ENCODE measurements around the gene CTTN.
"Not testable (repeated sequence)": the region's sequence is repeated elsewhere in the genome, so short reads cannot be mapped to it uniquely, and the experiment has no call there.

Gene CTTN

DNA sequence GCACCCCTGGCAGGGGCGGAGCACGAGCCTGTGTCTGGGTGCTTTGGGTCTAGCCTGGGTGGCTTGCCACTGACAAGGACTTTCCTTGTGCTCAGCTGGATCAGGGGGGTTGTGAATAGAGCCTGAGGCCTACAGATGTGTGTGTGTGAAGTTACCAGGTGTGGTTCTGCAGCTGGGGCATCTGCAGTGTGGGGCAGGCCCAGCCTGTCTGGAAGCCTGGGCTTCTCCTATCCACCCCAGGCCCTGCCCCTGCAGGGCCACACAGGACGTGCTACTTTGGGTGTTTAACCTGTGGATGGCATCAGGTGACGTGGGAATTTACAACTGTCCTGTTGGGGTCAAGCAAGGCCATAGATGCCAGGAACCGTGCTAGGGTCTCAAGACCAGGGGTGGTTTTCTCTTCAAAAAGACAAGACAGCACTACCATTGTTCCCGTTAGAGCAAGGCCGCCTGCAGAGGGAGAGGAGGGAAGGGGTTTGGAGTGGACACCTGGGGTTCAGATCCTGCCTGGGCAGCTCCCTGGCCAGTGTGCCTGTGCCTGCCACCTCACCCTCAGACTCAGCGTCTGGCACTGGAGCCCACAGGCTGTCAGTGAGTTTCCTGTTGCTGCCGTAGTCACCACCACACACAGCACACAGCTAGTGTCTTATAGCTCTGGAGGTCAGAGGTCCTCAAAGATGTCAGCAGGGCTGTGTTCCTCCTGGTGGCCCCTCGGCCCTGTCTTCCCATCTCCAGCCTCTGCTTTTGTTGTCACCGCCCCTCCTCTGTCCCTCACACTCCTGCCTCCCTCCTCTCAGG lies 31.6 kb downstream of the CTTN start:
- DNase-seq: no peak

DNA sequence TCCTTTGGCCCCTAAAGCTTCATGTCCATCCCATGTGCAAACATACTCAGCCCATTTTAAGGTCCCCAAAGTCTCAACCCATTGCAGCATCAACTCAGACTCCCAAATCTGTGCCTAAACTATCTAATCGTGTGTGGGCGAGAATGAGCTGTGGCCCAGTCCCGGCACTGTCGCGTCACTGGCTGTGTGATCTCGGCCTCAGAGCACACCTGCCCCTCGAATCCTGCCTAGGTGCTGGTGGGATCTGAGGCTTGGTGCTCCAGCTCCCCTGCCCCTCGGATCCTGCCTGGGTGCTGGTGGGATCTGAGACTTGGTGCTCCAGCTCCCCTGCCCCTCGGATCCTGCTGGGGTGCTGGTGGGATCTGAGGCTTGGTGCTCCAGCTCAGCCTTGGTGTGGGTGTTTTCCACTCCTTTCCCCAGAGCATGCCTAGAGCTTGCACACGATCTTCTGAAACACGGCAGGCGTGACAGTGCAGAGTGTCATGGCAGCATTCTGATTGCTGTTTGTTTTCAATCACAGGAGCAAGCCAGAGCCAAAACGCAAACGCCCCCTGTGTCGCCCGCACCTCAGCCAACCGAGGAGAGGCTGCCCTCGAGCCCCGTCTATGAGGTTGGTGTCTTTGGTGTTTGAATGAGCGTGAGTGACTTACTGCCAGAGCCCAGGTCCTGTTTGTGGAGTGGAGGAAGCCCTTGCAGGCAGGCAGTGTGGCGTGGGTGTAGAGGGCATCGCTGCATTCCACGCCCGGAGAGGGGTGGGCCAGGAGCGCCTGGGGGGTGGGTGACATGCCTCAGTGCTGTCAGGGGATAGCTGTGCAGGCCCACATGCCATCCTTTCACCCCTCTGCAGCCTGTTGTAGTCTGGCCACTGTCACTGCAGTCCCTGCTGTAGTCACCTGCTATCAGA lies 32.6 kb downstream of the CTTN start:
- DNase-seq: no peak

DNA sequence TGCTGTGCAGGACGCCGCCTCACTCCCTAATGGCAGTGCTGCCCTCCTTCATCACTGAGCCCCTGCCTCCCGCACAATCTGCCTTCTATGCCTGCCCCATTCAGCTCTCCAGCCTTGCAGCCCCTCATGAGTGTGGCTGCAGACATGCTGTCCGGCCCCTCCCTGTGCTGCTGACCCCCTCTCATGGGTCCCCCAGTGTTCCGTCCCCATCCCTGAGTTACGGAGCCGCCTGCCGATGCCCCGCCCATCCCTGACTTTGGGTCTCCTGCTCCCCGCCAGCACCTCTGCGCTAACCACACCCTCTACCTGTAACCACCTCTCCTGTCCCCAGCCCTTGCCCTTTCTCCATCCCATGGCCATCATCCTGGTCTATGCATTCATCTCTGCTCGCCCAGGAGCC lies 33.3 kb downstream of the CTTN start:
- no peak for DNase-seq

DNA sequence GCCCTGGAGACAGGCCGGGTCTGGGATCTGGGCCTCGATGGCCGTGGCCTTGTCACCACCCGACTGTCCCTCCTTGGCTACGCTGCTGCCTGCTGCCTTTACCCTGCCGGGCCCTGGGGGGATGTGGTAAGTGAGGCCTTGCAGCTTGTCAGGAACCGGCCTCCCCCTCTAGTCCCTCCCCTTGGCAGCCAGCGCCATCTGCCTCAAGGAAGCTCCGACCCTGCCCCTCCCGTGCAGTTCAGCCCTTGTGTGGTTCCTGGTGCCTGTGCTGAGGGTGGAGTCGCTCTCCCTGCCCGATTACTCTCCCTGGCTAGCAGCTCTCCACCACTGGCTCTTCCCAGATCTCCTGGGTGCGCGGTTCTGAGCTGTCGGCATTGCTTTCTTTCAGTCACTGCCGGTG lies 33.7 kb downstream of the CTTN start:
- DNase-seq: no peak

DNA sequence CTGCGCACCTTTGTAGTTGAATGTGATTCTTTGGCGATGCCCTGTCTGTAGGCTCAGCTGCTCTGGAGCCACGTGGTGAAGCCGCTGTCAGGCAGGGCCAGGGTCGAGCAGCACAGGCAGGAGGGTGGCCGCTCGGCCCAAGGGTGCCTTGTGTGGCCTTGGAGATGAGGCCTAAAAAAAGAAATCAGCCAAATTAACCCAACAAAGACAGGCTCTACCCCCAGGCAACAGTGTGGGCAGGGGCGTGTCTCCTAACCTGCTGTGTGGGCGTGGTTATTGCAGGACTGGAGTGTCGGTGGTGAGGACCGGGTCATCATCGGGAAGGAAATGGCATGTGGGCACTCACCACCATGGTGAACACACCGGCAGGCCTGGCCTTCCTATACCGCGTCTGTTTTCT lies 34.3 kb downstream of the CTTN start:
- DNase-seq: no peak

DNA sequence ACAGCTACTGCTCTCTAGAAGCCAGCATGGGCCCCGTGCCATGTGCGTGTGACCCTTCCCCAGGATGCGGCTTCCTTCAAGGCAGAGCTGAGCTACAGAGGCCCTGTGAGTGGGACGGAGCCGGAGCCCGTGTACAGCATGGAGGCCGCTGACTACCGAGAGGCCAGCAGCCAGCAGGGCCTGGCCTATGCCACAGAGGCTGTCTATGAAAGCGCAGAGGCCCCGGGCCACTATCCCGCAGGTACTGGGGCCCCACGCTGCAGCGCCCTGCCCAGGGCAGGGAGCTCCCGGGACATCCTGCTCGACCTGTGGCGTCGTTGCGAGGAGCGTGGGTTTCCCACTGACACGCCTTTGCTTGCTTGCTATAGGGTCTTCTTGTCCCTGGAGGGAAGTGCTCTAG lies 34.7 kb downstream of the CTTN start:
- DNase-seq: no peak

DNA sequence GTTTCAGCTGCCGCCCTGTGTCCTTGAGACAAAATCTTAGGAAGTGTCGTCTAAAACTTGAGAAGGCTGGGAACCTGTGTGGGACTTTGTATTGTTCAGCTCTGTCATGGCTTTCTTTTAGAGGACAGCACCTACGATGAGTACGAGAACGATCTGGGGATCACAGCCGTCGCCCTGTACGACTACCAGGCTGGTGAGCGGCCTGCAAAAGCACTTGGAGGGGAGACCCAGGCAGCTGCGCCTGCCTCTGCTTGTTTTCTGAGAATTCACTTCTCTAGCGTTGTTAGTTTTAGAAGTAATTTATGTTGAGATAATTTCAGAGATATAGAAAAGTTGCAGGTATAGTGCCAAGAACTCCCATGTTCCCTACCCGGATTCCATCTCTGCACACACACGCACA lies 35.2 kb downstream of the CTTN start:
- no peak for DNase-seq

DNA sequence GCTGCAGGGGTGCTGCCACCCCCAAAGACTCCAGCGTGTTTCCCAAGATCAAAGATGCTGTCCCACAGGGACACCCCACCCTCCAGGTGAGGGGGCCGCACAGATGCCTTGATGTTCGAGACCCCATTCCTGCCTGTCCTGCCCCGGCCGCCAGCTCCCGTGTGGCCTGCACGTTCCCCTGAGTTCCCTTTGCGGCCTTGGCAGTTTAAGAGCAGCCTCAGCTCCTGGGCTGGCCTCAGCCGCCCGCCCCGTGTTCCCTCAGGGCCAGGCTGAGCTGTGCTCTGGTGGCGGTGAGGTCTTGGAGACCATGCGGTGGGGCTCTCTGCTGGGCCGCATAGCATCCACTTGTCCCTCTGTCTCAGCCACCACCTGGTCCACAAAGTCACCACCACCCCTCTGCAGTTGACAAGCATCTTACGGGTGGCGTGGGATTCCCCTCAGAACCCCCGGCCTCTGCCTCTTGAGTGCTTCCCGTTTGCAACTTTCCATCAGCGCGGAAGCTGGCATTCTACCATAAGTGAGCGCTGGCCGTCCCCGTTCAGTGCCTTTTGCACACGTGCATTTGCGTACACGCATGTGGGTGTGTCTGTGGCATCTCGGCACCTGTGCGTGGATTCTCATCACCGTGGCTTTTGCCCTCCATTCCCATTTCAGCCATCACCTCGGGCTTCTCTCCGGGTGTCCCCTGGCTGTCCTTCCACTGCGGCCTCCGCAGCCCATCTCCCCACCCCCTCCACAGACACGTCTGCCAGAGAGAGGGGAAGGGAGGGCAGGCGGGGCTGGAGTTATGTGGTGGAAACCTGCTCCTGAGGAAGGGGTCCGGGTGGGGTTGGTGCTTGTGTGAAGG lies 35.9 kb downstream of the CTTN start:
- DNase-seq: no peak

DNA sequence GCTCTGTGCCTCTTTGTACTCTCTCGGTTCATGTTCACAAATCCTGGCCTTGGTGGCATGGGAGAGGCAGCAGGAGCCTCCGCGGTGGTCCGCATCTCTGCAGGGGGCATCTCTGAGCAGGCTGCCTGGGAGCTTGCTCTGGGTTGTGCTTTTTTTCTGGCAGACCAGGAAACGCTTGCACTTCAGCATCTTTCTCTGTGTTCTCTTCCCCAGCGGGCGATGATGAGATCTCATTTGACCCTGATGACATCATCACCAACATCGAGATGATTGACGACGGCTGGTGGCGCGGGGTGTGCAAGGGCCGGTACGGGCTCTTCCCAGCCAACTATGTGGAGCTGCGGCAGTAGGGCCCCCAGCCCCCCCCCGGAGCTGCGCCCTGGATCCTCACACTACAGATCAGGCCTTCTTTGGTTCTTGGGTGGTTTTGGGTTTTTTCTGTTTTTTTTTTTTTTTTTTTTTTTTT lies 36.5 kb downstream of the CTTN start:
- no peak for DNase-seq

DNA sequence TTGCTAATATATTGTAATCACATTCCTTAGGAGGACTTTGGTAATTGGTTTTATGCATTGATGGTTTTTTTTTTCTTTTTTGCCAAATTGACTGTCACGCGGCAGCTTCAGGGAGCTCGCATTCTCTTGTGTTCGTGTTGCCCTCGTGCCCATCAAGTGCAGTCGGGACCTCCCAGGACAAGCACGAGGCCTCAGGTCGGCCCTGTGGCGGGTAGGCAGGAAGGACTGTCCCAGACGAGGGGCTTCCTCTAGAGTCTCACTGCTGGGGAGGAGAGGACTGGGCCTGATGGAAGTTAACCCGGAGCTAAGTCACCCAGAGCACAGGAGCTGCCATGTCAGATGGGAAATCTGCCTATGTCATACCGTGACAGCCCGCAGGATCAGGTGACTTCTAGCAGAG lies 37.0 kb downstream of the CTTN start:
- no peak for DNase-seq

DNA sequence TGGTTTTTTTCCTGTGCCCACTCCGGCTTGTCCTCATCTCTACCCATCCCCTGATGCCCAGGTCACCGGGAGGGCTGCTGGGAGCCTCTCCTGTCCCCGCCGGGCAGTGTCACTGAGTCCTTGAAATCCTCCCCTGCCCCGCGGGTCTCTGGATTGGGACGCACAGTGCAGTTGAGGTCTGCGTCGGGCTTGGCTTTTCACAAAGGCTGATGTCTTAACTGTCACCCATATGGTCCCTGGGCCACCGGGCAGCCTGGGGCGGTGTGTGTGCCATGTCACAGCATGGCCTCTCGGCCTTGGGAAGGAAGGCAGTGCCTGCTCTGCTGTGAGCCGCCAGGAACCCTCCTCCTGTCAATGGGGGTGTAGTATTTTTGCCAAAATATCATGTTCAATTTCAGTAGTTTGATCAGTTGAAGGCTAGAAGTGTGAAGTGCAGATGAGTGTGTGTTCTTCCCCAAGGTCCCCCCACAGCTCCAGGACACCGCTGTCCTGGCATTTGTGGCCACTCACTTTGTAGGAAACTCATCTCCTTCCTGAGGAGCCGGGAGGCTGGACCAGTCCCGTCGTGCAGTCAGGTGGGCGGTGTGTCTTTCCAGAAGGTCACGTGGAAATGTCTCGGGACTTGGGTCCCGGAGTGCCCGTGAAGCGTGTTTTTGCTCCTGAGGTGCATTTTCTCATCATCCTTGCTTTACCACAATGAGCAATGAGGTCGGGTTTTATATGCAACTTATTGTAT lies 37.6 kb downstream of the CTTN start:
- DNase-seq: no peak

DNA sequence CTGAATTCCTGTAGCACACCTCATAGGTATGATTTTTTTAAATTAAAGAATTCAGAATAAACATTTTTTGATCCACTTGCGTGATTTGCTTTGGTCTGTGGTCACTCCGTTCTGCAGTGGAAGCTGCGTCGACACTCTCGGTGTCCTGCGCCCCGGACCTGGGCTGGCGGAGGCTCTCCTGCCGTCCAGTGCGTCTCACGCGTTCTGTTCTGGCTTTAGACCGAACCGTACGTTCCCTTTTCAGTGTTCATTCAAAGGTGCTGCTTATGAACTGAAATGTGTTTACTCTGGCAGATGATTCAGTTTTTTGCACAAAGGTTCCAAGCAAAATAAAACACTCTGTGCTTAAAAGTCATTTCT lies 38.2 kb downstream of the CTTN start:
- no peak for DNase-seq

DNA sequence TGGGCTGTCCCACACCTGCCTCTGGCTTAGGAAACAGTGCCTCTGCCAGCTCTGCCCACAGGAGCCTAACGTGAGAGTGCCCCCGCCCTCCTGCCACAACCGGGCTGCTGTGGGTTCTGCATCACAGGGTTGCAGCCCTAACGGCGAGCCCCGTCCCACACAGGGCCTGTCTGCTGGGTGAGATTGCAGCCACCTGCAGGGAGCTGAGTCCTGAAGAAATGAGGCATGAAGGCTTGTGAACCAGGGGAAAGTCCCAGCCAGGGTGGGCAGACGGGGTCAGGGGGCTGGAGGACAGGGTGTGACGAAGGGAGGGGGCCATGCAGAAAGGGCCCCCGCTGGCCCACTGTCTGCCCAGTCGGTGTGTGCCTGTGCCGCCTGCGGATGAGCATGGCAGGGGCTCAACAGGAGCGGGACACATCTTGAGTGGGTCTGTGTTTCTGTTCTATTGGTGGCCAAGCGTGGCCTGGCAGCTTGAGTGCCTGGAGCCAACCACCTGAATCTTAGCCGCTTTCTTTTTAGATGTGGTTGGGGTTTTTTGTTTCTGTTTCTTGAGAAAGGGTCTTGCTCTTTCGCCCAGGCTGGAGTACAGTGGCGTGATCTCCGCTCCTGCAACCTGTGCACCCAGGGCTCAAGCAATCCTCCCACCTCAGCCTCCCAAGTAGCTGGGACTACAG lies 38.9 kb downstream of the CTTN start:
- no peak for DNase-seq

DNA sequence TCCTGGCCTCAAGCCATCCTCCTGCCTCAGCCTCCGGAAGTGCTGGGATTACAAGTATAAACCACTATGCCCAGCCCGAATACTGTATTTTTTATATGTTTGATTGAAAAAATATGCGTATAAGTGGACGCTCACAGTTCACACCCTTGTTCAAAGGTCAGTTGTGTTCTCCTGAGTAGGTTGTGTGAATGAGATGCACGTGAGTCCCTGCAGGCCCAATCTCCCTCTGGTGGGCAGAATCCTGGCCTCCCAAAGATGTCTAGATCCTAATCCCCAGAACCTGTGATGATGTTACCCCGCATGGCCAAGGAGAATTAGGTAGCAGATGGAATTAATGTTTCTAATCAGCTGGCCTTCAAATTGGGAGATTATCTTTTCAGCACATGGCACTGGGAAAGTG lies 41.9 kb downstream of the CTTN start:
- DNase-seq: no peak

DNA sequence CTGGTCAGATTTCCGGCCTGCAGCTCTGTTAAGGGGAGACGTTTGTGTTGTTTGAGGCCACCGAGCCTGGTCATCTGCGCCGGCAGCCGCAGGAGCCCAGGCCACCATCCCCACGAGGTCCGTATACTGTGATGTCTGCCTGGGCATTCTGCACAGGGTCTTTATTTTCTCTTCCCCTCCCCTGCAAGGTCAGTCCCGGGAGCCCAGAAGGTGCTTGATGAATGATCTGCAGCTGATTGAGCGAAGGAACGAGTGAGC lies 45.4 kb downstream of the CTTN start:
- DNase-seq: no peak

DNA sequence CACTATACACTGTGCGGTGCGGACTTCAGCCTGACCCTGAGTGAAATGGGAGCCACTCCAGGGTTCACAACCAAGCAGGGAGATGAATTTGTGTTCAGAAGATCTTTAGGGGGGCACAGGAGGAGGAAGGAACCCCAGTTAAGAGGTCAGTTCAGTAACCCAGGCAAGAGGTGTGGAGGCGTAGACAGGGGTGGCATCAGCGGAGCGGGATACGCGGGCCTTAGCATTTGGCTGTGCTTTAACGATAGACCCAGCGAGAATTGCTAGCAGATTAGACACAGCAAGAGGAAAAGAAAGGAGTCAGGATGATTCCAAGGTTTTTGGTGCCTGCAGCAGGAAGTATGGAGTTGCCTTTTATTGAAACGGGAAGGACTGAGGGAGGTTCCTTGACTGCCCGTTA lies 46.8 kb downstream of the CTTN start:
- DNase-seq: no peak

DNA sequence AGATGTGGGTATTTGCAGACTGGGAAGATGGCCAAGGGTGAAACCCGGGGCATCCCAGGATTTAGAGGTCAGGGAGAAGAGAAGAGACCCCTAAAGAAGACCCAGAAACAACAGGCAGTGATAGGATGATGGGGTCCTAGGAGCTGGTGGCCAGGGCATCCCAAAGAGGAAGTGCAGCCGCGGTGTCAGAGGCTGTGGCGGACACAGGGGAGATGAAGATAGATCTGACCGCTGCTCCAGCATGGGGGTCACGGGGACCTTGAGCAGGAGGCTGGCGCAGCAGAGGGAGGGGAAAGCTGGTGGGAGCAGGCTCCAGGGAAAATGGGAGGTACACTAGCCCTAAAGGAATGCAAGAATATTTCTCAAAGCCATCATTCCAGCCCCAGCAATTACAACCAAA lies 47.3 kb downstream of the CTTN start:
- no peak for DNase-seq

DNA sequence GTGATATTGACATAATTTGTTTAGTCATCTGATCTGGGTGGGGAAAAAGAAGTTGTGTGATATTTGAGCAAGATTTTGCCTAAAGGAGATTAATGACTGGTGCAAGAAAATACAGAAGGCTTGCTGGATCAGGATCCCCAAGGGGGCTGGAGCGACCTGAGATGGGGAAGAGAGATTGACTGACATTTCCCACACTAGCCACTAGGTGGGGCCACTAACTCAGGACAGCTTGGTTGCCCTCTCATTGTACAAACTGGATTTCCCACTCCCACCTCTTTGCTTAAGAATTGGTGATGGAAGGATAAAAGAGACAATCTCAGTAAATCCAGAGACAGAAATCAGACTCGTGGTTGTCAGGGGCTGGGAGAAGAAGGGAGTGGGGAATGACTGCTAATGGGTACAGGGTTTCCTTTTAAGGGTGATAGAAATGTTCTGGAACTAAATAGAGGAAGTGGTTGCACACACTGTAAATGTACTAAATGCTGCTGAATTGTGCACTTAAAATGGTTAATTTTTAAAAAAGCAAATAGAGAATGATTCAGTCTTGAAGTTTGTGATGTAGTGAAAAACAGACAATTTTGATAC lies 50.7 kb downstream of the CTTN start:
- DNase-seq: no peak

DNA sequence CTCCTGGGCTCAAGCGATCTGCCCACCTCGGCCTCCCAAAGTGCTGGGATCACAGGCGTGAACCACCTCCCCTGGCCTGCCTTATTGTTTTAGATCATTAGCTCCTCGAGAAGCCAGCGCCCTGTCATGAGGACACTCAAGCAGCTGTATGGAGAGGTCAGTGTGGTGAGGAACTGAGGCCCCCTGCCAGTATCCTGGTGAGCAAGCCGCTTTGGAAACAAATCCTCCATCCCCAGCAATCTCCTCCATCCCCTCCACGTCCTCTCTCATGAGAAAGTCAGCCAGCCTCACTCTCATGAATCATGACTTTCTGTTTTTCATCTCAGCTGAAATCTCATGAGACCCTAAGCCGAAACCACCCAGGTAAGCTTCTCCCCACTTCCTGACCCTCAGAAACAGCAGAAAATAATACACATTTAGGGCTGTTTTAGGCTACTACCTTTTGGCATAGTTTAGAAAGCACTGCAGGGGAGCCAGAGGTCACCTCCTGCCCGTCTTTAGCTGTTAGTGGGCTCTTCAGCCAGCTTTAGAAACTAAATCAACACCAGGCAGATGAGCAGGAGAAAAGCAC lies 56.0 kb downstream of the CTTN start:
- no peak for DNase-seq

DNA sequence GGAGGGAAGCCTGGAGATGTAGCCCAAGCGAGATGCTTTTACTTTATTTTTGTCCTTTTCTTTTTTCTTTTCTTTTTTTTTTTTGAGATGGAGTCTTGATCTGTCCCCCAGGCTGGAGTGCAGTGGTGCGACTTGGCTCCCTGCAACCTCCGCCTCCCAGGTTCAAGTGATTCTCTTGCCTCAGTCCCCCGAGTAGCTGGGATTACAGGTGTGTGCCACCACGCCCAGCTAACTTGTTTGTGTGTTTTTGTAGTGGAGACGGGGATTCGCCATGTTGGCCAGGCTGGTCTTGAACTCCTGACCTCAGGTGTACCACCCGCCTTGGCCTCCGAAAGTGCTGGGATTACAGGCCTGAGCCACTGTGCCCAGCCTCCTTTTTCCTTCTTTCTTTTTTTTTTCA lies 56.5 kb downstream of the CTTN start:
- DNase-seq: not testable (repeated sequence)

DNA sequence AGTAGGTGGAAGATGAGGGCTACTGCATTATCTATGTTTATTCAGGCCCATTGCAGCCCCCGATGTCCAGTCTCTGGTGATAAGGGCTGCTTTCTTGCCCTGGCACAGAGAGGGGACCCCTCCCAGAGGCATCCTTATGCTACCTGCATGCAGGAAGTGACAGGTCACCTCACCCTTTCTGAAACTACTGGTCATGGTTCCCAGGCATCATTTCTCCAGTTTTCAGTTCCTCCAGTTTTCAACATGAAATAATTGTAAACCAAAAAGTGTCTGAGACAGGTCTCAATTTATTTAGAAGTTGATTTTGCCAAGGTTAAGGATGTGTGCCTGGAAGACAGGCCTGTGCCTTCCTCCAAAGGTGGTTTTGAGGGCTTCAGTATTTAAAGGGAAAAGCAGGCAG lies 57.0 kb downstream of the CTTN start:
- no peak for DNase-seq
